ENCODE data around the gene PRR14.

GRCh38 chr16:30656974-30657865 is 6.5 kb downstream of the PRR14 start:
- no peak for TF ChIP-seq CTCF (IDR thresholded peaks at IDR 0.05)
- peak in 1 of 2 donors; percentile 55 for TF ChIP-seq POLR2A (IDR thresholded peaks at IDR 0.05)
- TF ChIP-seq EP300 (IDR thresholded peaks at IDR 0.05), result no peak

Data from gastroesophageal sphincter (tissue), 3 donors.